ENCODE results near the gene SGK2. TPM values are rescaled to one million over a fixed set of nuclear protein-coding genes. Genes with fewer than 3 reads are reported as not detected.

The SGK2 gene
- total and polyA plus RNA-seq, 9 of the 15 experiments (the other 6 are each of a cell fraction or from before 2014, with no cell fraction given) = 0.07 to 0.31 (median 0.15) TPM; not detected in 2

GRCh38 chr20:43514648-43514999, 44.2 kb upstream of the SGK2 start (continued):
- TF ChIP-seq NCOA4 (IDR thresholded peaks at IDR 0.05; ENCODE audit: partially characterized antibody) = no peak

- Histone ChIP-seq H4K20me1 (replicated peaks; ENCODE audit: control insufficient read depth, insufficient read depth, low read length) (no peaks in the 10 kb centered on the region), H3K4me2 (ENCODE audit: insufficient read depth, low read length) (peak overlapping the region; percentile 72), H3K4me1 (replicated peaks in 1 of 2; ENCODE audit: control insufficient read depth in 2 of 2, insufficient read depth in 2 of 2, low read length in 2 of 2) (peaks cover 23 to 34% of the 10 kb centered on the region in 2 experiments; a peak in 4 of 5 replicates), H3K36me3 (ENCODE audit: control insufficient read depth, insufficient read depth, low read length) (peaks cover 14% of the 10 kb centered on the region; the same call in 1 of the 3 replicates), H3K79me2 (ENCODE audit: control insufficient read depth, insufficient read depth, low read length) (peaks cover 22% of the 10 kb centered on the region; the same call in 2 of the 3 replicates), H3K9me1 (ENCODE audit: control insufficient read depth, insufficient read depth, low read length) (no peaks in the 10 kb centered on the region), H3K4me3 (peak overlapping the region; percentile 45; the same call in 1 of the 2 replicates), H3K27me3 (ENCODE audit: control insufficient read depth in 2 of 2, insufficient read depth in 2 of 2, low read length in 2 of 2) (no peaks in the 10 kb centered on the region), H3K27ac (ENCODE audit: extremely low read depth, low read depth, low read length) (peak overlapping the region; percentile 66), H3K9me3 (replicated peaks; ENCODE audit: control insufficient read depth, insufficient read depth, low read depth, low read length) (no peaks in the 10 kb centered on the region; the same call in 1 of the 2 replicates), H2AFZ (ENCODE audit: low read depth, low read length) (peak overlapping the region; percentile 66), H3K9ac (ENCODE audit: insufficient read depth in 1 of 2, low read depth in 2 of 2, low read length in 2 of 2) (peak overlapping the region; percentile 53 to 61; a peak in 3 of 4 replicates)
- BruUV-seq (replicated peaks) = no TSS peak
- POLR2A ChIA-PET = interaction anchor here (0.6 to 4.5 kb wide), 7 partner anchors 10 to 161 kb away, joined by 3 to 19 read pairs (median 4); partner anchors contain the start of gene SRSF6
- intact Hi-C loops (cut with micrococcal nuclease) = loop anchor here (5.0 kb wide), 1 partner anchor 58 kb away; the partner anchor contains the start of gene SRSF6
- FAIRE-seq = peak; percentile 29
- peak; percentile 6; the same call in 1 of the 3 replicates for ATAC-seq
- CTCF ChIA-PET (ENCODE audit: low intra/inter-chr PET ratio) = no interaction called here
- DNase-seq (ENCODE audit: extremely low read depth in 1 of 4, low spot score in 3 of 4) = peak; percentile 43 to 64 (median 52)
- in situ Hi-C loops (cut with MboI) = no loop called here
- WGBS (ENCODE audit: insufficient coverage, low coverage, missing lambda C conversion rate) = 3% methylated on average over 2 of the region's 2 CpGs
- TF ChIP-seq ZNF146 (CRISPR knock-in tag; IDR thresholded peaks at IDR 0.05; ENCODE audit: unreplicated experiment) (no peak), ZNF561 (CRISPR knock-in tag; conservative IDR thresholded peaks at IDR 0.05) (no peak), ZNF507 (tag; conservative IDR thresholded peaks at IDR 0.05) (no peak), EWSR1 (IDR thresholded peaks at IDR 0.05; ENCODE audit: borderline replicate concordance, low read depth, partially characterized antibody) (no peak), CBFA2T3 (IDR thresholded peaks at IDR 0.05) (peak; percentile 52), BHLHE40 (IDR thresholded peaks at IDR 0.05; ENCODE audit: low read length) (0 out of 2 replicates have a peak, but pooled peaks have one; percentile 17), MAFG (tag; conservative IDR thresholded peaks at IDR 0.05) (no peak), TBP (optimal IDR thresholded peaks at IDR 0.05; ENCODE audit: low read depth, low read length) (peak; percentile 14), ZNF699 (CRISPR knock-in tag; IDR thresholded peaks at IDR 0.05; ENCODE audit: insufficient replicate concordance) (no peak), CBFA2T2 (conservative IDR thresholded peaks at IDR 0.05) (0 out of 2 replicates have a peak, but pooled peaks have one; percentile 17), CTCF (IDR thresholded peaks at IDR 0.05 in 2 of 3, conservative IDR thresholded peaks at IDR 0.05 in 1 of 3; ENCODE audit: insufficient read depth in 2 of 3, low read depth in 1 of 3, low read length in 3 of 3) (0 out of 6 replicates have a peak, but pooled peaks of 1 of the 3 experiments have one; percentile 3), ZBTB1 (CRISPR knock-in tag; IDR thresholded peaks at IDR 0.05; ENCODE audit: borderline replicate concordance, low read depth) (no peak), ZNF274 (IDR thresholded peaks at IDR 0.05; ENCODE audit: borderline replicate concordance, low read depth, low read length) (no peak), ZNF24 (IDR thresholded peaks at IDR 0.05) (no peak), BMI1 (IDR thresholded peaks at IDR 0.05; ENCODE audit: low read length) (no peak), NFXL1 (CRISPR knock-in tag; IDR thresholded peaks at IDR 0.05) (no peak), RFX7 (CRISPR knock-in tag; IDR thresholded peaks at IDR 0.05) (no peak), RNF2 (IDR thresholded peaks at IDR 0.05) (no peak), YY1 (IDR thresholded peaks at IDR 0.05; ENCODE audit: borderline replicate concordance in 1 of 3, control insufficient read depth in 1 of 3, extremely low read depth in 1 of 3, insufficient read depth in 3 of 3, insufficient read length in 1 of 3, insufficient replicate concordance in 2 of 3, low read depth in 1 of 3, low read length in 2 of 3) (peak in 1 of 3 experiments; percentile 10), BRD4 (IDR thresholded peaks at IDR 0.05) (no peak), TAF9B (IDR thresholded peaks at IDR 0.05; ENCODE audit: partially characterized antibody) (no peak)
Measured at GRCh38 chr20:43515628-43516027, 43.2 kb upstream of the SGK2 start.

Measured in K562 (cell line).